ENCODE measurements around the gene ALDOA.

ALDOA gene

DNA sequence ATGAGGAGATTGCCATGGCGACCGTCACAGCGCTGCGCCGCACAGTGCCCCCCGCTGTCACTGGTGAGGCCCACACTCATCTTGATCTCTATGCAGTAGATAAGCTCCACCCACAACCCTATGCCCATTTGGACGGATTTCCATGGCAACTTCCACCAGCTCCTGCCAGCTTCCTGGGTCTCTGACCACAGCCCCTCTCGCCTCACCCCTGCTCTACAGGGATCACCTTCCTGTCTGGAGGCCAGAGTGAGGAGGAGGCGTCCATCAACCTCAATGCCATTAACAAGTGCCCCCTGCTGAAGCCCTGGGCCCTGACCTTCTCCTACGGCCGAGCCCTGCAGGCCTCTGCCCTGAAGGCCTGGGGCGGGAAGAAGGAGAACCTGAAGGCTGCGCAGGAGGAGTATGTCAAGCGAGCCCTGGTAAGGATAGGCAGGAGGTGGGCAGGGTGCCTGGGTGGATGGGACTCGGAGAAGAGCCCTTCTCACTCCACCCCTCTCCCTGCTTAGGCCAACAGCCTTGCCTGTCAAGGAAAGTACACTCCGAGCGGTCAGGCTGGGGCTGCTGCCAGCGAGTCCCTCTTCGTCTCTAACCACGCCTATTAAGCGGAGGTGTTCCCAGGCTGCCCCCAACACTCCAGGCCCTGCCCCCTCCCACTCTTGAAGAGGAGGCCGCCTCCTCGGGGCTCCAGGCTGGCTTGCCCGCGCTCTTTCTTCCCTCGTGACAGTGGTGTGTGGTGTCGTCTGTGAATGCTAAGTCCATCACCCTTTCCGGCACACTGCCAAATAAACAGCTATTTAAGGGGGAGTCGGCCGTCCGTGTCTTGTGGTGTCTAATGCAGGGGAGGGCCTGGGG, 4.3 kb downstream of the ALDOA start:
- DNase-seq (ENCODE audit: low spot score) = no peak

DNA sequence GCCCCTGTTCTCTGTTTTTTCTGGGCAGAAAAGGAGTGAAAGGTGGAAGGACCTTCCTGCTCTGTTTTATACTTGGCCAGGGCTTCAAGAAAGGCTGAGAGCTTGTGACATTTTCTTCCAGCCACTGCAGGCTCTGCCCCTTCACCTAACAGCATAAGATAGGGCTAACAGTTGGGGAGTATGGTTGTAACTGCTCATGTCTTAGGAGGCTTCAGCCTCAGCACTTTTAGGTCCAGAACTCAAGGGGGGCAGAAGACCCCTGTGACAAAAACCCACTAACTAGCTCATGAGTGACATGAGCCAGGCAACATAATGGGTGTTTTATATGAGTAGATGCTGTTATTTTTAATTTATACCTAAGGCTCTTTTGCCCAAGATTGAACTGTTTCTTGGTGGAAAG, 4.9 kb downstream of the ALDOA start:
- DNase-seq (ENCODE audit: low spot score) = no peak

DNA sequence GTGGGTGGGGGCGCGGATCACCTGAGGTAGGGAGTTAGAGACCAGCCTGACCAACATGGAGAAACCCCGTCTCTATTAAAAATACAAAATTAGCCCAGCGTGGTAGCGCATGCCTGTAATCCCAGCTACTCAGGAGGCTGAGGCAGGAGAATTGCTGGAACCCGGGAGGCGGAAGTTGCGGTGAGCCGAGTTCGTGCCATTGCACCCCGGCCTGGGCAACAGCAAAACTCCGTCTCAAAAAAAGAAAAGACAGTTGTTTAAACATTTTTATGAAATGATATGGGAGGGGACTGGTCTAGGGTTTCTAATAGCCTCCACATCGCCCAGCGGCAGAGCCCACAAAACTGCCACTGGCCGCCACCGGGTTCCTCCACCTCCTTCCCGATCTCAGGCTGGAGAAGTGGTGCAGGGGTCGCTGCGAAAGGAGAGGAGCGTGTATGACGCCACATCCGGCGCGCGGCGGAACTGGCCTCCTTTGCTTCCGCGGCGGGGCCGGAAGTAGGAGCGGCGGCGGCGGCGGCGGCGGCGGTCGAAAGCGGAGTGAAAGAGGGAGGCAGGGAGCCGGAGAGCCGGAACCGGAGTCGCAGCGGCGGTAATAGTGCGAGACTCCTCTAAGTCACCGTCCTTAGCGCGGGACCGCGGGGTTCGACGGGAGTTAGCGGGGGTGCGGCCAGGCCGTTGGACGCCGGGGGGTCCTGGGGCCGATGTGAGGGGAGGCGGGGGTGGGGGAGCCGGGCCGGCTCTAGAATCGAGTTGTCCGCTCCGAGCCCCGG, 10.1 kb downstream of the ALDOA start, which contains the start of gene PPP4C:
Gene PPP4C, plus strand, starts transcription at position 492 of the 773 bp plus-strand sequence. CDS start 384 bp downstream, outside the sequence.
- DNase-seq (ENCODE audit: low spot score) = peak; percentile 89

DNA sequence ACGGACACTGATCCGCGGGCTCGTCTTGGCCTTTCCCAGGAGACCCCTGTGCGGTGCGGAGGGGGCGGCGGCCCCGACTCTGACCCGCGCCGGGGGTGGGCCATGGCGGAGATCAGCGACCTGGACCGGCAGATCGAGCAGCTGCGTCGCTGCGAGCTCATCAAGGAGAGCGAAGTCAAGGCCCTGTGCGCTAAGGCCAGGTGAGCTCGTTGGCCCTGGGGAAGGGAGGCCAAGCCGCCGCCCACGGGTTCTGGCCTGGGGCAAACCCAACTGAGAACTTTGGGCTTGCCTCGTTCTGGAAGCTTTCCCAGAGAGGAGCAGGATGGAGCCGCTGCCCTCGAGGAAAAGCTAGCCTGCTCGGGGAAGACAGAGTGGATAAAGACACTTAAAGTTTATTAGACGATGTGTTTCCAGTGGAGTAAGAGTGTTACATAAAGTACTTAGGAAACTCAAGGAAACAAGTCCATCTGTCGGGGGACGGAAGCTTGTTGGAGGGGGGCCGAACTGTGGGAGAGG, 10.8 kb downstream of the ALDOA start:
- no peak for DNase-seq (ENCODE audit: low spot score)

DNA sequence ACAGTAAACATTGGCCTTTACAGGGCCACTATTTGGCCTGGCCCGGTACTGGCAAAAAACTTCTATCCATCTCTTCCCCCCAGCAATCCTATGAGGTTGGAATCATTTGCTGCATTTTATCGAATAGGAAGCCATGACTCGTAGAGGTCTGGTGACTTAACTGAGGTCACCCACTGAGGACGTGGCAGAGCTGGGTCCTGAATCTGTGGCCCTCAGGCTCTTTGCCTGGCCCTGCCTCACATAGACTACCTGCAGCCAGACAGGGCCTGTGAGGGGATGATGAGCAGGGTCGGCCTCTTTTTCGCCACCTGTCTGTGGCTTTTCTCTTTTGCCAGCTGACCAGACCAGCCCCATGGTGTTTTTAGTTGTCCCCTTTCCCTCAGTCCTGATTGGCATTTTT, 12.1 kb downstream of the ALDOA start:
- DNase-seq (ENCODE audit: low spot score) = no peak

DNA sequence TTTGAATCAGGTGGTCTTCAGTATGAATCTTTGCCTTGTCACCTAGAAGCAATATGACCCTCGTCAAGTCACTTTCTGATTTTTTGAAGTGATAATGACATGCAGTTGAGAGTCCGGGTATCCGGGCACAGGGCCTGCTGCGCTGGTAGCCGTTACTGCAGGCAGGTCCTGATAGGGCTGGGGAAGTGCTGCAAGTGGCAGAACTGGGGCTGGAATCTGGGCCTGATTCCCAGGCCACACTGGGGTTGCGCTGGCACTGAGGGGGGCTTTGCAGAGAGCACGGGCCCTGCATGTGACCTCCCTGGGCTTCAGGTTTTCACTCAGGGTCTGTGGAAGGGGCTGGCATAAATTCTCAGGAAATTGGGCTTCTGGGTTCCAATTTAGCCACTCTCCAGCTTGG, 13.2 kb downstream of the ALDOA start:
- DNase-seq (ENCODE audit: low spot score) = no peak

DNA sequence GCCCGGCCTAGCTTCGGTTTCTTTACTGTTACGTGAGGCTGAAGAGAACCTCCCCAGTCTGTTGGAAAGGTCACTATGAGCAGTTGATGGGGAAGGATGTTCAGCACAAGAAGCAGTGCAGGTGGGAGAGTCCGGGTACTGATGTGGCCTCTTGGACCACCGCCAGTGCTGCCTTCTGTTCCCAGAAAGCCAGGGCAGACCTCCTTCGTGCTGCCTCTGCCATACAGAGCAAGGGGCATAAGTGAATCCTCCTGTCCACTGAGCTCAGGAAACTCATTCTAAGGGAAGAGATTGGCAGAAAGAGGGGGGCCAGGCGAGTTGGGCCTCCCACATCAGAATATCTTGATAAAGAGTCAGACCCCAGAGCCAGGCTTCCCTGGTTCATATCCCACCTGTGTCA, 13.9 kb downstream of the ALDOA start:
- DNase-seq (ENCODE audit: low spot score) = no peak

DNA sequence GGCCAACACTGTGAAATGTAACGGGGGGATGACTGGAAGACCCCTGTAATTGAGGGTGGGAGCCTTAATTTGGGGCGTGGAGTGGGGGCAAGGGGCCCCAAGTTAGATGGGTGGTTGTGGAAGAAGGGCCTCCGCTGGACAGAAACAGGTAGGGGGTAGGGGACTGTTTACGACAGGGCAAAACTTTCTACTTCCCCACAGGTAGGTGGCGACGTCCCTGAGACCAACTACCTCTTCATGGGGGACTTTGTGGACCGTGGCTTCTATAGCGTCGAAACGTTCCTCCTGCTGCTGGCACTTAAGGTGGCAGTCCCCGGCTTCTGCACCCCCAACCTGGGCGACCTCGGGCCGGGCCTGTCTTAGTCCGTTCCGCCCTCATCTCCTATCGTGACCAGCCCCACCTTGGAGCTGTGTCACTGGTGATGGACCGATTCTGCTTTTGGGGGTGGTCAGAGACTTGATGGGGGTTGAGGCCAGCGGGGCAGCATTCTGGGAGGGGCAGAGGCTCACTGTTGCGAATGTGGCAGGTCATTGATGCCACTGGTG, 17.1 kb downstream of the ALDOA start:
- no peak for DNase-seq (ENCODE audit: low spot score)

DNA sequence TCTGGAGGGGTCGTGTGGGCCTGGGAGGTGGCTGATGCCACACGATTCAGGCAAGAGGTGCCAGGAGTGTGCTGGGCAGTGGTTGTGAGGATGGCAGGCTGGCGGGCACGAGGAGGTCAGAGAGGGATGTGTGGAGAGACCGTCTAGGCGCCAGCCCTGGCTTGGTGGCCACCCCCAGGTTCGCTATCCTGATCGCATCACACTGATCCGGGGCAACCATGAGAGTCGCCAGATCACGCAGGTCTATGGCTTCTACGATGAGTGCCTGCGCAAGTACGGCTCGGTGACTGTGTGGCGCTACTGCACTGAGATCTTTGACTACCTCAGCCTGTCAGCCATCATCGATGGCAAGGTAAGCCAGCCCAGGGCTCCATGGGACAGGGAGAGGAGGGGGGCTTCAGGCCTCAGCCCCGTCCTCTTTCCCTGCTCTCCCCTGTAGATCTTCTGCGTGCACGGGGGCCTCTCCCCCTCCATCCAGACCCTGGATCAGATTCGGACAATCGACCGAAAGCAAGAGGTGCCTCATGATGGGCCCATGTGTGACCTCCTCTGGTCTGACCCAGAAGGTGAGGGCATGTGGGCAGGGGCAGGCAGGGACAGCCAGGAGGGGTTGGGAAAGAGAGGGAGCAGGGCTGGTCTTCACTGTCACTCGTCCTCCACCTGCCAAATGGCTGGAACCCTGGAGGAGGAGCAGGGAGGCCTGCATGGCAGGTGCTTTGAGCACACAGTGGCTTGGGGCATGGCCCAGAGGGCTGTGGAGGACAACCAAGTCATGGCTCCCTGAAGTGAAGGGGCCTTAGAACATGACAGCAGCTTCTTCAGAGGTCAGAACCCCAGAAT, 17.9 kb downstream of the ALDOA start:
- no peak for DNase-seq (ENCODE audit: low spot score)

DNA sequence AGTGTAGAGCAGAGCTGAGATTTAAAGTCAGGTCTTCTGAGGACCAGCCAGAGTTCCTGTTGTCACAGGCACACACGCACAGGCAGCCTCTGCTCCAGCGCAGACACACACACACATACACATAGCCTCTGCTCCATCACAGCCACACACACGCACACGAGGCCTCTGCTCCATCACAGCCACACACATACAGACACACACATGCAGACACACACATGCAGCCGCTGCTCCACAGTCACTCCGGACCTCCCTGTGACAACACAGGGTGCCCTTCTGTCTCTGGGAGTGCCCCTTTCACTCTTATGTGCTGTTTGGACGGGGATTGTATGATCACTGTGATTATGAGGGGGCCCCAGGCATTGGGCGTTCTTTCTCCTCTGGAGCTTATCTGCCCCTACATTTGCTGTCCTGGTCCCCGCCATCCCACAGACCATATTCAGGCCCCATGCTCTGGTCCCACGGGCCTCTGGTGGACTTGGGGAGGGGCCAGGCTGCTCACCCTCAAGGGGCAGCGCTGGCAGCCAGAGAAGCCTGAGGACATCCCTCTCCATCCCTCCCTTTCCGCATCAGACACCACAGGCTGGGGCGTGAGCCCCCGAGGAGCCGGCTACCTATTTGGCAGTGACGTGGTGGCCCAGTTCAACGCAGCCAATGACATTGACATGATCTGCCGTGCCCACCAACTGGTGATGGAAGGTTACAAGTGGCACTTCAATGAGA, 18.7 kb downstream of the ALDOA start:
- DNase-seq (ENCODE audit: low spot score) = no peak

DNA sequence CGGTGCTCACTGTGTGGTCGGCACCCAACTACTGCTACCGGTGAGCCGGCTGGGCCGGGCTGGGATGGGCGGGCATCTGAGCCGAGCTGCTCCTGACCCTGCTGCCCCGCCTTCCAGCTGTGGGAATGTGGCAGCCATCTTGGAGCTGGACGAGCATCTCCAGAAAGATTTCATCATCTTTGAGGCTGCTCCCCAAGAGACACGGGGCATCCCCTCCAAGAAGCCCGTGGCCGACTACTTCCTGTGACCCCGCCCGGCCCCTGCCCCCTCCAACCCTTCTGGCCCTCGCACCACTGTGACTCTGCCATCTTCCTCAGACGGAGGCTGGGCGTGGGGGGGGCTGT, 19.2 kb downstream of the ALDOA start:
- DNase-seq (ENCODE audit: low spot score) = no peak

DNA sequence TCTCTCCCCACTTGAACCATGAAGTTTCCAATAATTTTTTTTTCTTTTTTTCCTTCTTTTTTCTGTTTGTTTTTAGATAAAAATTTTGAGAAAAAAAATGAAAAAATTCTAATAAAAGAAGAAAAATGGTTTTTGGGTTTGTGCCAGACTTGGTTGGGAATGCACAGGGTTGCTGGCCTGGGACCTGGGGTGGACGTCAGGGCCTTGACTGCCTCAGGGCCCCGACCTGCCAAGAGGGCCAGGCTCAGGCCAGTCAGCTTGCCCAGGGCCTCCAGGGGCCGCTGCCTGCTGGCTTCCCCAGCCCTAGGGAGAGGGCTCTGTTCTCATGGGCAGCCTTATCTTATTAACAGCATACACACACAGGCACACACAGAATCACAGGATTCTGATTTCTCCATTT, 19.7 kb downstream of the ALDOA start:
- DNase-seq (ENCODE audit: low spot score) = no peak

DNA sequence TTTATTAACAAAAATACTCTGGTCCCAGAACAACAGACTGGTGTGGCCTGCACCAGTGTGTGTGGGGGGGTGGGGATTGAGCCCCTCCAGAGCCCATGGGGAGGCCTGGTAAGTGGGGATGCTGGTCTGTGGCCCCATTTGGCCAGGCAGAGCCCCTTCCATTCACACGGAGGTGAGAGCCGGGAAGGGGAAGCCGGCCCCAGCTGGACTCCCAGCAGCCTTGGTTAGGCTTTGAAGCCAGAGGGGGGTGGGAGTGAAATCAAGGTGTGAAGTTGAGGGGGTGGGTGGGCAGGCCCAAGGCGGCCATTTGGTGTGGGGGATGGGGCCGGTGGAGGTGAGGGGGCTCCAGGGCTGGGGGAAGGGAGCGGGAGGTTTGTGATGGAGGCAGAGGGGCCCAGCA, 20.3 kb downstream of the ALDOA start:
- DNase-seq (ENCODE audit: low spot score) = no peak

DNA sequence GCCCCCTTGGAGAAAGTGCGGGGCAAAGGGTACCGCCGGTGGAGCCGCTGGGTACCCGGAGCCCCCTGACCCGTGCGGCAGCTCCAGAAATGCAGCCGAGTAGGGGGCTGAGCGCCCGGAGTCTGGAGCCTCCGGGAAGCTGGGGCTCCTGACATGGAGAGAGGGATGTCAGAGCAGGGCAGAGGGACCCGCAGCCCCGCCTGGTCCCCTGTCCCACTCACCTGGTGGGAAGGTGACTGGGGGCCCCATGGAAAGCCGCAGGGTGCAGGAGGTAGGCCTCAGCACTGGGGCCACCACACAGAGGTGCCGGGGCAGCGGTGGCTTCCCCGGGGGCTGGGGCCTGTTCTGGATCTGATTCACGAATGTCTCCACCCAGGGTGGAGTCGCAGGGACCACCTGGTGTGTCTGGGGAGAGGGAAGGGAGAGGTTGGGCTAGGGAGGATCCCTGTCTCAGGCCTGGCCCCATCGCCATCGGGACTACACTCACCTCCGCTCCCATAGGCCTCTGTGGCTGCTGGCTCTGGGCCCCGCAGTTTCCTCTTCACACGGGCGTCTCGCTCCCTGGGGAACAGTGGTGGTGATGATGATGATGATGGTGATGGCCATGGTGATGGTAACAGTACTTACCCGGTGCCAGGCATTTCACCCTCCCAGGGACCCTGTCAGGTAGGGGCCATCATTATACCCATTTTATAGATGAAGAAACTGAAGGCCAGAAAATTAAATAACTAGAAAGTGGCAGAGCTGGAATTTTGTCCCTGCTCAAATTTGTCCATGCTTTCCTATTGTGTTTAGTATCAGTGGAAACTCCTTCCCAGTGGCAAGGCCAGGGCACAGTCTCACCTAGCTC, 21.0 kb downstream of the ALDOA start:
- no peak for DNase-seq (ENCODE audit: low spot score)

DNA sequence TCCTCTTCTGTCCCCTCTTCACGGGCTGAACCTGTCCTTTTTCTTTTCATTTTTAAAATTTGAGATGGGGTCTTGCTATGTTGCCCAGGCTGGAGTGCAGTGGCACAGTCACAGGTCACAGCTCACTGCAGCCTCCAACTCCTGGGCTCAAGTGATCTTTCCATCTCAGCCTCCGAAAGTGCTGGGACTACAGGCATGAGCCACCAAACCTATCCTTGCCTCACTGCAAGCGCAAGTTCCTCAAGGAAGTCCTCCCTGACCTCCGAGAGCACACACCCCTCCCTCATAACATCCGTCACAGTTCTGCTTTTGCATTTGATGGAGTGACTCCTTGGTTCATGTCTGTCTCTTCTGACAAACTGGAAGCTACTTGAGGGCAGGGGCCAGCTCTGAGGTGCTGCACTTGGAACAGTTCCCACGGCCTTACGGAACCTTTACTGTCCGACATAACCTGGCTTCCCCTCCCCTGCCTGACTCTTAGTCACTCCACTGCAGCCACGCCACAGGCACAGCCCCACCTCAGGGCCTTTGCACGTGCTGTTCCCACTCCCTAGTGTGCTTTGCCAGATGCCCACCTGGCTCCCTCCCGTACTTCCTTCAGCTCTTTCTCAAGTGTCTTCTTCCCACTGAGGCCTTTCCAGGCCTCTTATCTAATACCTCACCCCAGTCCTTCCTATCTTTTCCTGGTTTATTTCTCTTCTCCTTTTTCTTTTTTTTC, 21.8 kb downstream of the ALDOA start:
- no peak for DNase-seq (ENCODE audit: low spot score)

DNA sequence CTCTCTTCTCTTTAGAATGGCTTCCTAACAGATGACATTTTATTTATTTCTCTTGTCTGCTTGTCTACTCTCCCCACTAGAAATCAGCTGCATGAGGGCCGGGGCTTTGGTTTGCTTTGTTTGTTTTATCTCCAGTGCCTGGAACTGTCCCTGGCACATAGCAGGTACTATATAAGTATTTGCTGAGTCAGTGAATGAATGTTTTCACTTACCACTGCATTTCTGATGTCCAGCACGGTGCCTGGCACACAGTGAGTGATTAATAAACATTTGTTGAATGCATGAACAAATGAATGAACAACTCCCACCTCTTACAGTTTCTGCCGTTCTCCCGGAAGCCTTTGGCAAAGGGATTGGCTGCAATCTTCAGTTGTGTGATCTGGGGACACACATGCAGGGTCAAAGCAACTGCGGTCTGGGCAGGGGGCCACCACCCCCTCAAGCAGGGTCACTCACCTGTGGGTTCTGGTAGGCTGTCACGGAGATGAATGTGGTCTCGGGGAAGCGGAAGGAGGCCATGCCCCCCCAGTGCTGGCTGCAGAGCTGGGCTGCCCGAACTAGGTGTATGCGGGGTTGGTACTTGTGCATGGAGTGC, 22.8 kb downstream of the ALDOA start:
- DNase-seq (ENCODE audit: low spot score) = no peak

DNA sequence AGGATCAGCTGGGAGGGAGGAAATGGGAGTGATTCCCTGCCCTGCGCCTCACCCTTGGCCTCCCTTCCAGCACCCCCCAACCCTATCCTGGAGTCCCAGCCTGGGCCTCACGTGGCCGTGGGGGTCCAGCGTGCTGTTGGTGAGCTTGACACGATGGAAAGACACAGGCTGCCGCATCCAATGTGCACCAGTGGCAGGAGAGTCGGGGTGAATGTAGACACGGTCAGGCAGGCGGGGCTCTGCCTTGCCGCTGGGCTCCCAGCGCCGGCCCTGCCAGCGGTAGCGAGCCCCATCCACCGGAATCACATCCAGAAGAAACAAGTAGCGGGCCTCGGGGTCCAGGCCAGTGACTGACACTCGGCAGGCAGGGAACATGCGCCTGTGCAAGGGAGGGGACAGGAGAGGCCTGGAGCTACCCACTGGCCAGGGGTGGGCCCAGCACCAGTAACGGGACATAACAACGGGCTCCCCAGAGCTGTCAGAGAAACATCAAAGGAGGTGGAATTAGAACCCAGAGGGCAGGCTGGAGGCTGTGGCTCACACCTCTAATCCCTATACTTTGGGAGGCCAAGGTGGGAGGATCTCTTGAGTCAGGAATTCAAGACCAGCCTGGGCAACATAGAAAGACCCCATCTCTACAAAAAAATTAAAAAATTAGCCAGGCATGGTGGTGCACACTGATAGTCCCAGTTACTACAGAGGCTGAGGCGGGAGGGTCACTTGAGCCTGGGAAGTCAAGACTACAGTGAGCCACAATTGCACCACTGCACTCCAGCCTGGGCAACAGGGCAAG, 23.5 kb downstream of the ALDOA start:
- no peak for DNase-seq (ENCODE audit: low spot score)

DNA sequence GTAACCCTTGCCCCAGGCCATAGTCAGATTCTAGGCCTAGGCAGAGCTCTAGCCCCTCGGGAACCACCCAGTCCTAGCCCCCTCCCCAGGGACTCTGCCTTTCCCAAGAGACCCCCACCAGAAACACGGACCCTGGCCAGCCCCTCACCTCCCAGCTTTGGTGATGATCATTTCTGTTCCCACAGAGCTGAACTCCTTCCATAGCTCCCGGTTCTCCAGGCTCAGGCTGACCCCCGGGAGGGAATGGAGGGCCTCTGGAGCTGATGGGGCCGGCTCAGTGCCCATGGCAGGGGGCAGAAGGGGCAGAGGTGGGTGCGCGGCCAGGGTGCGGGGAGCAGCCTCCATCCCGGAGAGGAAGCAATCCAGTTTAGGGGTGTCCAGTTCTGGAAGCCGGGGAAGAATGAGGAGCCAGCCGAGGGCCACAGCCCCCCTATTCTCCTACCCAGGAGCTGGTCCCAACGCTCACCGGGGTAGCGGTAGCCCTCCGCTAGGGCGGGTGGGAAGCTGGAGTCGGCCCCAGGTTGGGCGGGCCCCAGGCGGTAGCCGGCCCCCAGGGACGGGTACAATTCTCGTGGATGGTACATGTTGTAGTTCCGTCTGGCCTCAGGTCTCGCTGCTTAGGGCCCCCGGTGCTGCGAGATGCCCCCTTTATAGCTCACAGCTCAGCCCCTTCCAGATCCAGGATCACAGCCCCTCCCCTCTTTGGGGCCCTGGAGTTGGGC, 25.2 kb downstream of the ALDOA start:
- no peak for DNase-seq (ENCODE audit: low spot score)
